ENCODE data around the gene NDUFB2. TPM values are rescaled to one million over a fixed set of nuclear protein-coding genes. Genes with fewer than 3 reads are reported as not detected.
A peak's percentile ranks its signal among the peaks of the same experiment; 100 is the strongest.
"Not testable (repeated sequence)": the region's sequence is repeated elsewhere in the genome, so short reads cannot be mapped to it uniquely, and the experiment has no call there.

NDUFB2 gene
- polyA plus RNA-seq, 3 donors from 2014 or later, result 742 to 1,051 (median 942) TPM

GRCh38 chr7:140661124-140661523, 35.4 kb upstream of the NDUFB2 start:
- no peak for DNase-seq
- Mint-ChIP-seq H3K27ac (no peak overlapping the region), H3K4me1 (peaks cover 11 to 12% of the 10 kb centered on the region in 2 donors), H3K36me3 (no peaks in the 10 kb centered on the region), H3K4me3 (no peak overlapping the region), H3K27me3 (ENCODE audit: low read depth in 3 of 3) (peaks cover 0 to 3% (median 0%) of the 10 kb centered on the region in 3 donors), H3K9me3 (no peaks in the 10 kb centered on the region)

DNA sequence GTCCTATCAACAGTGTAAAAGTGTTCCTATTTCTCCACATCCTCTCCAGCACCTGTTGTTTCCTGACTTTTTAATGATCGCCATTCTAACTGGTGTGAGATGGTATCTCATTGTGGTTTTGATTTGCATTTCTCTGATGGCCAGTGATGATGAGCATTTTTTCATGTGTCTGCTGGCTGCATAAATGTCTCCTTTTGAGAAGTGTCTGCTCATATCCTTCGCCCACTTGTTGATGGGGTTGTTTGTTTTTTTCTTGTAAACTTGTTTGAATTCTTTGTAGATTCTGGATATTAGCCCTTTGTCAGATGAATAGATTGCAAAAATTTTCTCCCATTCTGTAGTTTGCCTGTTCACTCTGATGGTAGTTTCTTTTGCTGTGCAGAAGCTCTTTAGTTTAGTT, 33.6 kb upstream of the NDUFB2 start:
- H3K36me3 Mint-ChIP-seq; H3K27me3 Mint-ChIP-seq (ENCODE audit: low read depth in 3 of 3); H3K4me1 Mint-ChIP-seq; H3K4me3 Mint-ChIP-seq; H3K9me3 Mint-ChIP-seq; DNase-seq; H3K27ac Mint-ChIP-seq: not testable (repeated sequence)

DNA sequence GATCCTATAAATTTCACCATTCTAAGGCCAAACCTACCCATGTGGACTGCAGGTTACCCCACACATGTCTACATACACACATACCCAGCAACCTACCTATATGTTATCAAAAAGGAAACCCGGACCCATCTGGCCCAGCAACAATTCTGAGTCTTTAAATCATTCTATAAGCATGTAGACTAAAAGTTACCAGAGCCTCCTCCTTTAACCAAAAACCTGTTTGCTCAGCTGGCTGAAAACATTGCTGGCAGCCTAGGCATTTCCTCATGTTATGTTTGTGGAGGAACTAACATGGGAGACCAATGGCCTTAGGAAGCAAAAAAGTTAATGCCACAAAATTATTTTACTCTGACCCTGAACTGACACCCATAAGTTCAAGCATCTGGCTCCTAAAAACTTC, 29.0 kb upstream of the NDUFB2 start:
- Mint-ChIP-seq H3K27ac (no peak overlapping the region), H3K4me1 (peaks cover 6 to 7% of the 10 kb centered on the region in 2 donors), H3K4me3 (no peak overlapping the region), H3K36me3 (no peaks in the 10 kb centered on the region), H3K27me3 (ENCODE audit: low read depth in 3 of 3) (peaks cover 0 to 3% (median 3%) of the 10 kb centered on the region in 3 donors), H3K9me3 (no peaks in the 10 kb centered on the region)
- no peak for DNase-seq

GRCh38 chr7:140668641-140669040, 27.9 kb upstream of the NDUFB2 start:
- Mint-ChIP-seq H3K9me3 (no peaks in the 10 kb centered on the region), H3K36me3 (no peaks in the 10 kb centered on the region), H3K4me3 (no peak overlapping the region), H3K27ac (no peak overlapping the region), H3K27me3 (ENCODE audit: low read depth in 3 of 3) (peaks cover 0 to 3% (median 3%) of the 10 kb centered on the region in 3 donors), H3K4me1 (peaks cover 9% of the 10 kb centered on the region in 2 donors)
- no peak for DNase-seq

GRCh38 chr7:140669352-140669751, 27.2 kb upstream of the NDUFB2 start:
- no peak for DNase-seq
- H3K36me3 Mint-ChIP-seq, result no peaks in the 10 kb centered on the region
- H3K27ac Mint-ChIP-seq, result no peak overlapping the region
- H3K9me3 Mint-ChIP-seq, result no peaks in the 10 kb centered on the region
- peaks cover 0 to 3% (median 3%) of the 10 kb centered on the region in 3 donors for H3K27me3 Mint-ChIP-seq (ENCODE audit: low read depth in 3 of 3)
- no peak overlapping the region for H3K4me3 Mint-ChIP-seq
- peaks cover 16% of the 10 kb centered on the region in 2 donors for H3K4me1 Mint-ChIP-seq

GRCh38 chr7:140669862-140670261, 26.6 kb upstream of the NDUFB2 start:
- H3K4me3 Mint-ChIP-seq; H3K27me3 Mint-ChIP-seq (ENCODE audit: low read depth in 3 of 3); H3K9me3 Mint-ChIP-seq; H3K36me3 Mint-ChIP-seq; DNase-seq; H3K27ac Mint-ChIP-seq: not testable (repeated sequence)
- peaks cover 21% of the 10 kb centered on the region in 2 donors for H3K4me1 Mint-ChIP-seq

GRCh38 chr7:140670343-140670935, 26.1 kb upstream of the NDUFB2 start:
- peaks cover 0 to 3% (median 1%) of the 10 kb centered on the region in 3 donors for H3K27me3 Mint-ChIP-seq (ENCODE audit: low read depth in 3 of 3)
- no peak overlapping the region for H3K27ac Mint-ChIP-seq
- H3K4me3 Mint-ChIP-seq, result peak overlapping the region in 1 of 5 donors; percentile 44
- no peaks in the 10 kb centered on the region for H3K9me3 Mint-ChIP-seq
- peaks cover 26 to 27% of the 10 kb centered on the region in 2 donors for H3K4me1 Mint-ChIP-seq
- no peaks in the 10 kb centered on the region for H3K36me3 Mint-ChIP-seq
- no peak for DNase-seq

DNA sequence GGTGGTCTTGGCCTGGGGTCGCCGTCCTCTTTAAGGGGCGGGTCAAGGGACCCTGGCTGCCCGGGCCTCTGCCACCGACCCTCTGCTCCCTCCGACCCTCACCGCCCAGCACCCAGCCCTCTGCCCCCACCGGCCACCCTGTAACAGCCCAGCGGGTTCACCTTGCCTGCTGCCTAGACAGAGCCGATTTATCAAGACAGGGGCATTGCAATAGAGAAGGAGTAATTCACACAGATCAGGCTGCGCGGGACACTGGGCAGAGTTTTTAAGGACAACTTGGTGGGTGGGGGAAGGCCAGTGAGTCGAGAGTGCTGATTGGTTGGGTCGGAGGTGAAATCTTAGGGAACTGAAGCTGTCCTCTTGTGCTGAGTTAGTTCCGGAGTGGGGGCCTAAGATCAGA, 24.5 kb upstream of the NDUFB2 start:
- no peak for DNase-seq
- Mint-ChIP-seq H3K27me3 (ENCODE audit: low read depth in 3 of 3) (no peaks in the 10 kb centered on the region), H3K36me3 (peaks cover 0 to 4% (median 0%) of the 10 kb centered on the region in 3 donors), H3K4me1 (peaks cover 29 to 36% of the 10 kb centered on the region in 2 donors), H3K27ac (peak overlapping the region; percentile 30 to 87 (median 77)), H3K4me3 (peak overlapping the region; percentile 74 to 86 (median 82)), H3K9me3 (no peaks in the 10 kb centered on the region)

GRCh38 chr7:140672382-140673062, 24.0 kb upstream of the NDUFB2 start, which contains the start of gene ADCK2:
ADCK2 (plus strand) TSS chr7:140672945; CDS start chr7:140673331, 386 bp downstream.
- peak; percentile 63 to 67 (median 66) for DNase-seq
- Mint-ChIP-seq H3K36me3 (peaks cover 1 to 6% (median 3%) of the 10 kb centered on the region in 3 donors), H3K27ac (peak within 1 kb of the TSS; percentile 78 to 87 (median 82)), H3K4me3 (peak within 1 kb of the TSS; percentile 82 to 89 (median 86)), H3K4me1 (peaks cover 29 to 36% of the 10 kb centered on the region in 2 donors), H3K9me3 (no peaks in the 10 kb centered on the region), H3K27me3 (ENCODE audit: low read depth in 3 of 3) (no peaks in the 10 kb centered on the region)

DNA sequence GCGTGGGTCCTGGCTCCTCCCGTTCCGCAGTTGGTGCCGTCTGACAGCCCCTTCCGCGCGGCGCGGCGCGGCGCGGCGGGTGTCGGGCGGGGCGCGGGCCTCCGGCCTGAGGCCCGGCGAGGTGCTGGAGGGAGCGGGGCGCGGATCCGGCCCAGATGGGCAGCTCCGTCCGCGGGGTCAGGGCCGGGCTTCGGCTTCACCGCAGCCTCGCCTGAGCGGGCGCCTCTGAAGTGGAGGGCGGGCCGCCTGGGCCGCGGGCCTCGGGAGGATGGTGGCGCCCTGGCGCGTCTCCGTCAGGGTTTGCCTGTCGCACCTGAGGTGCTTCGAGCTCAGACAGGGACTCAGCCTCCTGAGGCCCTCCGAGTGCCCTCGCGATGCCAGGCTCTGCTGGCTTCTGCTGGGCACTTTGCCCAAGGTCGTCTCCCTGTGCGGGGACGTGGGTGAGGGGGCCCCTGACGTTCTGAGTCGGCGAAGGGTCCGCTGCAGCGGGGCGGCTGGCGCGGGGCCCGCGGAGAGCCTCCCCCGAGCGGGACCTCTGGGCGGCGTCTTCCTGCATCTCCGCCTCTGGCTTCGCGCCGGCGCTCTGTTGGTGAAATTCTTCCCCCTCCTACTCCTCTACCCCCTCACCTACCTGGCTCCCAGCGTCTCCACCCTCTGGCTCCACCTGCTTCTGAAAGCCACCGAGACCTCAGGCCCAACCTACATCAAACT, 23.3 kb upstream of the NDUFB2 start:
- H3K36me3 Mint-ChIP-seq, result peaks cover 5 to 13% (median 10%) of the 10 kb centered on the region in 3 donors
- H3K27me3 Mint-ChIP-seq (ENCODE audit: low read depth in 3 of 3), result peaks cover 0 to 3% (median 2%) of the 10 kb centered on the region in 3 donors
- peak overlapping the region; percentile 82 to 89 (median 85) for H3K4me3 Mint-ChIP-seq
- H3K4me1 Mint-ChIP-seq, result peaks cover 29 to 36% of the 10 kb centered on the region in 2 donors
- DNase-seq, result peak in 1 of 3 donors; percentile 60
- no peaks in the 10 kb centered on the region for H3K9me3 Mint-ChIP-seq
- H3K27ac Mint-ChIP-seq, result peak overlapping the region; percentile 53 to 87 (median 82)

- no peaks in the 10 kb centered on the region for H3K9me3 Mint-ChIP-seq
- H3K4me3 Mint-ChIP-seq, result peak overlapping the region; percentile 82 to 89 (median 85)
- no peak for DNase-seq
- peaks cover 5 to 16% (median 12%) of the 10 kb centered on the region in 3 donors for H3K36me3 Mint-ChIP-seq
- peaks cover 0 to 3% (median 2%) of the 10 kb centered on the region in 3 donors for H3K27me3 Mint-ChIP-seq (ENCODE audit: low read depth in 3 of 3)
- peak overlapping the region; percentile 53 to 87 (median 82) for H3K27ac Mint-ChIP-seq
- H3K4me1 Mint-ChIP-seq, result peaks cover 29 to 36% of the 10 kb centered on the region in 2 donors
Measured at GRCh38 chr7:140673774-140674155, 22.7 kb upstream of the NDUFB2 start.

DNA sequence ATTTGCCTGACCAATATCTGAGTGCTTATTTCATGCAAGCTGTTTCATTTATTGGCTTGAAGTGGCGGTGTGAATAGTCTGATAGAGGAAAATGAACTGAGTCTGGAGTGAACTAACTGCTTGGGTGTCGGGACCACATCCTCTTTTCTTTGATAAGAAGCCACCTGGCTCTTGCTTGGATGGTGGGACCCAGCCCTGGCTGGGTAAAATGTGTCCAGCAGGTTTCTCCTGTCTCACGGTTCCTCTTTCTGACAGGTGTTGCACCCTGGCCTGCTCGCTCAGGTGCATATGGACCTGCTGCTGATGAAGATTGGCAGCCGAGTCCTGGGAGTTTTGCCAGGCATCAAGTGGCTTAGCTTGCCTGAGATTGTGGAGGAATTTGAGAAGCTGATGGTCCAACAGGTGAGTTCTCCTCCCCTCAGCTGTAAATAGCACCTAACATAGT, 22.1 kb upstream of the NDUFB2 start:
- peaks cover 29 to 36% of the 10 kb centered on the region in 2 donors for H3K4me1 Mint-ChIP-seq
- peak overlapping the region; percentile 53 to 87 (median 80) for H3K27ac Mint-ChIP-seq
- H3K27me3 Mint-ChIP-seq (ENCODE audit: low read depth in 3 of 3), result peaks cover 0 to 3% (median 2%) of the 10 kb centered on the region in 3 donors
- DNase-seq, result no peak
- peak overlapping the region; percentile 82 to 89 (median 85) for H3K4me3 Mint-ChIP-seq
- no peaks in the 10 kb centered on the region for H3K9me3 Mint-ChIP-seq
- peaks cover 5 to 21% (median 17%) of the 10 kb centered on the region in 3 donors for H3K36me3 Mint-ChIP-seq

GRCh38 chr7:140674899-140675701, 21.4 kb upstream of the NDUFB2 start:
- Mint-ChIP-seq H3K27me3 (ENCODE audit: low read depth in 3 of 3) (peaks cover 0 to 3% (median 2%) of the 10 kb centered on the region in 3 donors), H3K9me3 (no peaks in the 10 kb centered on the region), H3K4me3 (peak overlapping the region; percentile 46 to 89 (median 85)), H3K4me1 (peaks cover 29 to 36% of the 10 kb centered on the region in 2 donors), H3K27ac (peak overlapping the region in 5 of 6 donors; percentile 15 to 68 (median 49)), H3K36me3 (peaks cover 5 to 26% (median 21%) of the 10 kb centered on the region in 3 donors)
- DNase-seq, result peak in 1 of 3 donors; percentile 13
